NCI-H146 (cell line): ENCODE results near the gene TNFAIP8L3.

ENCODE experiments used
- DNase-seq: peaks from one replicate; lab custom pipeline; 2025; lab: John Stamatoyannopoulos, UW

TNFAIP8L3 gene

DNA sequence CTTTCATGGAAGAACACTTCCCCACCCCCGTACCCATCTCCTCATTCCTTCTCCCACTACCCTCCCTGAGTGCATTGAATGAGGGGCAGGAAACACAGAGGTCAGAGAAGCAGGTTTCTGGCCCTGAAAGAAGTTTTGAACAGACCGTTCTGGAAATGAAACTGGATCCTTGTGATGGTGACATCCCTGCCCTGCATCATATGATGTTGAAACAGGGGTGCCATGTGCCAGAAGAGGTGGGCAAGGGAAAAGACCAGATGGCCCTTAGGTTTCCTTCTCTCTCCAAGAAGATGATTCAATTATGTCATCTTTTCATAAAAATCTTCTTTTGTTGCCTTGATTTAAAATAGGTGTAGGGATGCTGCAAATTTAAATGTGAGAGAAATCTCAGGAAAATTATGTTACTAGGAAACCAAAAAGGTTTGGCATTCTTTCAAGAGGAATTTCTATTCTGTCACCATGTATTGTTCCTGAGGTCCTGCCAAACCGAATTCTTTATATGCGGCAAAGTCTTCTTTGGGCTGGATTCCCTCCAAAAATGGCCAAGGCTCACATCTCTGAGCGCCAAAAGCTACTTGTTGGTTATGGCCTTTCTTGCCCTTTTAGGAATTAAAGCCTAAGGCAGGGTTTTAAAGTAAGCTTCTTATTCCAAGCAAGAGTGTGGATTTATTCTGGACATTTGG is 19.9 kb upstream of the TNFAIP8L3 start:
- no peak for DNase-seq

DNA sequence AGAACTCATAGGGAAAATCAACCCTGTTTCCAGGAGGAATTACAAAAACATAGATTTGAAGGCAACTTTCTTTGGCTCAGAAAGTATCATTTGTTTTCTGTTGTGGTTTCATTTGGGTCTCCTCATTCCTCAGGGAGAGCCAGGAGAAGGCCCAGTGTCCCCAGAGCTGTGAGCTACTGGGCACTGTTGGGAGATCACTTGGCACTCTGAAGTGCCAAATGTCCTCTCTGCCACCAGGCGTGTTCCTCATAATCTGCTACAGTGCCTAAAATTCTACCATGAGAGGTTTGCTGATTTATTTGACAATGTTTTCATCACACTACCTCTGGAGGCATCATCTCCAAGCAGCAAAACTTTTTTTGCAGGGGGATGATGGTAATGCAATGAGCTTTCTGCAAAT is 17.4 kb upstream of the TNFAIP8L3 start:
- DNase-seq, result no peak

DNA sequence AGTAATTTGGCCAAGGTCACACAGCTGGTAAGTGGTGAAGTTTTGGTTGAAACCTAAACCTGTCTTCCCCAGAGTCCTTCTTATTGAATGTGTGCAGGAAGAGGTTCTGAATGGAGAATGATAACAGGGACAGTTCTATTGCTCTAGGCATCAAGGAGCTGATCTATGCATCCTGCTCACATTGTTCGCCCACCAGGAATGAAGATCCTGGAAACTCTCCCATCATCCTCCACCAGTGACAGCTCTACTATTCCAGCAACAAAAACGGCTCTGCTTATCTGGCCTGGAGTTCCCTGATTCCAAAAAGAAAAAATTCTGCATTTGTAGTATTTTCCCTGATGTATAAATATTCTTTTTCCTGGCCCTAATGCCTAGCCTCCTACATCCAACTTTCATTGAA is 16.4 kb upstream of the TNFAIP8L3 start:
- no peak for DNase-seq

DNA sequence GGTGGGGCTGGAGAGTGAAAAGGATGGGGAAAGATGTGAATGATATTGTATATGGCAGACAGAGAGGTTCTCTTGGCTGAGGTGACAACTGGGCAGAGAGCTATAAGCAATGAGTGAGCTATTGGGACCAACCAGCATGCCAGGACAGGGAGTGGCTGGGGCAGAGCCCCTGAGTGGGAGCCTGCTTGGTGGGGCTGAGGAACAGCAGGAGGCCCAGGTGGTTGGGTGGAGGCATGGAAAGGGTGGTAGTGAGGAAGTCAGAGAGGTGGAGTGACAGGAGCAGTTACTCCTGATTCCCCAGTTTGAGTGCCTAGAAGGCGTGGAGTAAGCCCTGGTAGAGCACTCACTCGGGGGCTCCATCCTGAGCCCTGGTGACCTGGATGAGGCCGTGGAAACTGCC is 15.5 kb upstream of the TNFAIP8L3 start:
- DNase-seq, result no peak

DNA sequence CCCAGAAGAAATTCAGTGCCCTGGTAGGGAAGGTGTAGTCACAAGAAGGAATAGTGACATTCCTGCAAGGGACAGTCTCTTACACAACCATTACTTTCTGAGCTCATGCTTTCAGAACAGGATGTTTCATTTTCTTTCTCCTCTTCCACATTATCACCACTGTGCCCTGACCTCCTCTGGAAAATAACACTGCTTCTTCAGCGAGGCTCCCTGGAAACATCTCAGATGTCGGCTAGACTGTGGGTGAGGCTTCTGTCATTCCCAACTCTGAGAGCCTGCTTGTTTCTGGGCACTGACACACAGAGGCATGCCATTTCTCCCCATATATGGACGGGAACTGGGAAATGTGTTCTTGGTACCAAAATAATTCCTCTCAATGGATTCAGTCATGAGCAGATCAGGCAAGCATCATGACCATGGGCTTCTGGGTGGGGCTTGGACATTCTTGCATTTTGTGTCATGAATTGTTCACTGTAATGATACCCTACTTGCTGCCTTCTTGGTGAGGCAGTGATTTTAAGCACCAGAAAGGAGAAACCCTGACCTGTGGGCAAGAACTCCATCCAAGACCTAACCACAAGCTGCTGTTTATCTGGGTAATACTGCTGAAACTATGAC is 14.3 kb upstream of the TNFAIP8L3 start:
- DNase-seq, result no peak

DNA sequence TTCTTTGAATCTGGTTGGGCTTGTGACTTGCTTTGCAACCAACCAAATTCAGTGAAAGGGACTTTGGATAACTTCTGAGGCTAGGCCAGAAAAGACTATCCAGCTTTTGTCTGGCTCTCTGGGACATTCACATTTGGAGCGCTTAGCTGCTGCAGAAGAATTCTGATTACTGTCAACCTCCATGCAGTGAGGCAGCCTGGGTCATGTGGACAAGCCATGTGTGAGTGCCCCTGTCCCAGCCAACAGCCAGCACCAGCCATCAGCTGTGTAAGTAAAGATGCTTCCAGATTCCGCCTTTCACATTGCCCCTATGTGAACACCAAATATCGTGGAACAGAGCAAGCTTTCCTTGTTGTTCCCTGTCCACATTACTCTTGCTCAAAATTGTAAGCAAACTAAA is 12.9 kb upstream of the TNFAIP8L3 start:
- no peak for DNase-seq

DNA sequence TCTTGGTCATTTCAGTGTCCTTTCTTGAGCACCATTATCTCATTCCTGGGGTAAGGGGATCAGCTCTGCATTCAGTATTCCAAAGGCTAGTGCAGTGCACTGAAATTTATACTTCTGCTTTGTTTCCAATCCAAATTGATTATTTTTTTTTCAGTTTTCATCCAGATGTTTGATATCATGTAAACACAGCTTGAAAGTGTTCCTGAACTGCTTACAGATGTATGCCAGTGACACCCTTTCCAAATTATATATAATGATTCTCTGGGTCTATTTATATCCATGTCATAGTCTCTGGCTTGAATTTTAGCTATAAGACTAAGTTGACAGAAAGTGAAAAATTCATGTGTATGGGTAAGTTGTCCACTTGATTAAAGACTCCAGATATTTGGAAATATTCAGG is 11.8 kb upstream of the TNFAIP8L3 start:
- DNase-seq, result no peak

DNA sequence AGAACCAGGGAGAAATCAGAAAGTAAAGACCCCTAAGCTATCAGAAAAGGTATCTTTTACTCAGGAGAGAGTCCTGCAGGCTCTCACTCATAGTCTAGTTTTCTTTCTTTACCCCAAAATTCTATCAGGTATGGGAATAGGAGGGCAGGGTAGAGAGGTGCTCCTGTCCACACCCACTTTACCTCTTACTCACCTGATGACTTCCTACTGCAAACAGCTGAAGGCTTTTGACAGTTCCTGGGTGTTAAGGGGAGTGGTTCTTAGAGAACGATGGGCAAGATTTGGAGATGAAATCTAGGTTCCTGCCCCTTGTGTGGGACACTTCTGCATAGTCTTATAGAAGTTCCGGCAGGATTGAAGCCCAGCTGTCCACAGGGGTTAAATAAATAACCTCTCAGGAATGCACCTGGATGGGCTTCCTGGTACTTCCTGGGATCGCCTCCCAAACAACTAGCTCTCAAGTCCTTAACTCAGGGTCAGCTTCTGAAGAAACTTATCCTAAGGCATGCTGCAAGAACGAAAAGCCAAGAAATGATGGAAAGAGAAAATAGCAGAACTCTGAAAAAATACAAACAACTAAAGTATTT is 10.8 kb upstream of the TNFAIP8L3 start:
- no peak for DNase-seq

DNA sequence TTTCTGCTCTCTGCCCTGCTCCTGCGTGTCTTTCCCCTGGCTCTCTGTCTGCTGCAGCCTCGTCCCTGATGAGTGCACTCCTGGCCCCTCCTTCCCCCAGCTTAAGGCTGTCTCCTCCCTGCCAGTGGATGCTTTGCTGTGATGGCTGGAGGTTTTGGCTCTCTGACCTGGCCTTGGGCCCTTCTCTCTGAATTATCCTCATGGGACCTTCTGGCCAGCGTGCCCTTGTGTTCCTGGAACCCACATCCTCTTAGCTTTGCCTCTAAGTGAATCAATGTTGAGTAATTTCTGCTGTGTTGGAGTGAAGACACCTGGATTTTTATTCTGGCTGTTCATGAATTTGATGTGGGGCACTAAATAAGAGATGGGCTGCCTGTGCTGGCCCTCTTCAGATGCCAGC is 9.8 kb upstream of the TNFAIP8L3 start:
- no peak for DNase-seq

DNA sequence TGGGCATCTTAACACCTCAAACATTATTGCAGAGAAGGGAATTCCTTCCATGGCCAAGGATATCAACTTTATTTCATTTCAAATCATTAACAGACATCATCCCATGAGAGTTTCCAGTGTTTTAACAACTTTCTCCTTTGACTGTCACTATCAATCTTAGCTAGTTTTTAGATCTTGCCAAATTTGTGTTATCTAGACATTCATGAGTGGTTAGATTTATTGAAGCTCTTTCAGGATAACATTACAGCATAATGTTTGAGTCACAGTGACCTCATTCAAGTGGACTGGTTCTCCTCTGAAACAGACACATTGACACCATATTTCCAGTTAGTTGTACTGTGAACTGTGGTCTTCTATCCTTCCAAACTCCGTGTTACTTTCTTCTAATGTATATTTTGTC is 8.6 kb upstream of the TNFAIP8L3 start:
- no peak for DNase-seq

DNA sequence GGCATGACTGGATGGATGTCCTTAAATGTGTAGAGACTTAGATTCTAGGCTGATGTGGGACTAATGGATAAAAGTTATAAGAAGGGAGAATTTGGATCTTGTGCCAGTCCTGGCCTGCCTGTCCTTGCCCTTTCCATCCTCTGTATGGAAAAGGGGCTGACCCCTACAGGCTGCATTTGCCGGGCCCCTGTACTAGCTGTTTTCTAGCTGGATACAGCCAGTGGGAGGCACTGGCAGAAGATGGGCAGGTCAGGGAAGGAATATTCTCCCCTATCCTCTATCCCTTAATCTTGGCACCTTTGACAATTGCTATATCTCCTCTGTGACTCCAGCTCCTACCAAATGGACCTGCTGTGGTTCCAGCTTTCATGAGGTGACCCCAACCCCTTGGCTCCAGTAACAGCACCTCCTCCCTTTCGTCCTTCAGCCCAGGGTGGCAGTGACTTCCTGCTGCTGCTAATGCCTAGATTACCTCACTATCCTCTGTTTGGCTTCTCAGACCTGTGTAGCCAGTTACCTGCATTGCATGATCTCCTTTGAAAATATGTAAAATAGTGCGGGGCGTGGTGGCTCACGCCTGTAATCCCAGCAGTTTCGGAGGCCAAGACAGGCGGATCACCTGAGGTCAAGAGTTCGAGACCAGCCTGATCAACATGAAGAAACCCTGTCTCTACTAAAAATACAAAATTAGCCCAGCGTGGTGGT is 6.2 kb upstream of the TNFAIP8L3 start:
- no peak for DNase-seq

DNA sequence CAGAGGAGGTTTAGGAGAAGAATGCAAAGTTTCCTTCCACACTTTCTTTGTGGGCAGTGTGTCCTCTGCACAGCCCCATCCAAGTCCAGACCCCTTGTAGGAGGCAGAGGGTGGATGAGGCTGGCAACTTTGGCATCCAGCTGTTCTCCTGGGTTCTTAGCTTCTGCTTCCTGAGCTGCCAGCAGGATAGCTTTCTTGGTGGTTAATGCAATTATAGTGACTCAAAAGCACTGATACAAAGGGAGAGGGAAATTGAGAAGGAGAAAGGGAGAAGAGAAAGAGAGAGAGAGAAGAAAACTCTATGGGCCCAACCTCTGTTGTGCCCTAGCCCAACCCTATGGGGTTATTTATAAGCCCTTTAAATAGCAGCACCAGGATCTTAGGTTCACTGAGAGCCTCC is 4.5 kb upstream of the TNFAIP8L3 start:
- no peak for DNase-seq

DNA sequence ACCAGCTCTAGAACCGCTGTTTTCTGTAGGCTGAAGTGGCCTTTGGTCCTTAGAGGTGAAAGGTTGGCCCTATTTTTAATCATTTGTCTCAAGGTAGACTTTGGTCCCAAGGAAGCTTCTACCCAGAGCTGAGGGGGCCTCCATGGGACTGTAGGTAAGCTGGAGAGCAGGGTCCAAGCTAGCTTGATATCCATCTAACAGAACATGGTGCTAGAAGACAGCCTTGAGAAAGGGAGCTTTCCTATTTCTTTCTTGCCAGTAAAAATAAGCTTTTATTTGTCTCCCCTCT is 3.6 kb upstream of the TNFAIP8L3 start:
- no peak for DNase-seq

DNA sequence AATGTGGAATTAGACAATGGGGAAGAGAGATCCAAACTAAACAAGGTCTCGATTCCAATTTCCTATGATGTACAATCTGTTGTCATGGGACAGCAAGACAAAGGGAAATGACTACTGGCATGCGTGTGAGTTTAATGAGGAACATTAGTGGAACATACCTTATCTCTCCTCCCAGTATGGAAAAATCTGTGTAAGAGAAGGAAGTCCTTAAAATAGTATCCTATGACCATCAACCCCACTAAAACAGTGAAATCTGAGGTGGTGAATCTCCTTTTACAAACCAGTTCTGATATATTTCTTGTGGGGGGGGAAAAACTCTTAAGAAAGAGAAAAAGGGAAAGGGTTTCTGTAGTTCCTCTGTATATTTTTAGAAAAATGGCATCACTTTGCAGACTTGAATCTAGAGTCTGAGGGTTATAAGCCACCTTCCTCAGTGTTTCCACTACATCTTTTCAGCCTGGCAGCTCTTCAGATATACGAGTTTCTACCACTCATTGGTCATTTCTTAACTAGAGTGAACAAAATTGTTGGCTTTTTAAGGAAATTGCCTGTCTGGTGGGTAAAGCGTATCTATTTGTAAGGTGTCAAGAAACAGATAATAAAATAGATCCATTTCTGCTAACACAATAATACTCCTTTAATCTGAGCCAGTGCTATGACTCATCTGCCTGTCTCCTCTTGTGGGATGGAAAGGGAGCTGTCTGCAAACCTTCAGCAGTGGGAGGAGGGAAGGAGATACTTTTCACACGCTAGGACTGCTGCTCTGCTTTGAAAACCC is 3.0 kb upstream of the TNFAIP8L3 start:
- no peak for DNase-seq

DNA sequence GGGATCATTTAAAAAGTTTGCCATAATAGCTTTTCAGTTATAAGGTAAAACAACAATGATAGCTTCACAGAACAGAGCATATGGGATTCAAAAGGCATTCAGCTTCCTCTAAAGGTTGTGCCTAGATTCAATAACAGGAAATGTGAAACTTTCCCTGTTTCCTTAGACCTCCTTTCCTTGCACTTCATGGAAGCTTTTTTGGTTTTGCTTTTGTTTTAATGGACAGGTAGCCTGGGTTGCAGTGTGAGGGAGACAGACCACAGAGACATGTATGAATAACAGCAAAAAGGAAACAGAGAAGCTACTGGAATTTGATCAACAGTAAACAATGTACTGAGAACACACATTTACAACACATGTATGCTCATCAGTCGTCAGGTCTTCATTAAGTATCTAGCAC is 2.3 kb upstream of the TNFAIP8L3 start:
- no peak for DNase-seq

DNA sequence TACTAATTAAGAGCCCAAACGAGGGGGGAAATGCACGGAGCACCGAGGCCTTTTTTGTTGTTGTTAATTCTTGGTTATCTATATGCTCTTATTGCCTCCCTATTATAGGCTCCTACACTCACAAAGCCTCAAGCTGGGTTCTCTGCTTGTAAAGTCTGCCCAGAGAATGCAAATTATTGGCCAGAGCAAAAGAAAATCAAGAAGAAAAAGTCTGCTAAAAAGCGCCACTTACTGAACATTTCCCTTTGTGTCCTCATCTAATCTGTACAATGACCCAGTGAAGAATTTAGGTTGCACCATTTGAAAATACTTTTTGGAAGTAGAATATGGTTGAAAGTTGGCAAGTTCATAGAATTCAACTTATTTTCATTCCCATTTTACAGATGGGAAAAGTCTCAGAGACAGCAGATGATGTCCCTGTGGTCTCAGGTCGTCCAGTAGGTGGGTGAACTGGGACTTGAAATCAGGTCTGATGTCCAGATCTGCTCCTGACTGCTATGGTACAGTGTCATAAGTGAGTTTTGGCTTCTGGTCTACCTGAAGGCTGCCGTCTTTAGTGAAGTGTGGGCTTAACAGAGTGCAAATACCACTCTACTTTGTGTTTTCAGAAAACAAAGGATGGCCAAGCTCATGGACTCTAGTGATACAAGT is 1.1 kb upstream of the TNFAIP8L3 start:
- DNase-seq, result no peak

DNA sequence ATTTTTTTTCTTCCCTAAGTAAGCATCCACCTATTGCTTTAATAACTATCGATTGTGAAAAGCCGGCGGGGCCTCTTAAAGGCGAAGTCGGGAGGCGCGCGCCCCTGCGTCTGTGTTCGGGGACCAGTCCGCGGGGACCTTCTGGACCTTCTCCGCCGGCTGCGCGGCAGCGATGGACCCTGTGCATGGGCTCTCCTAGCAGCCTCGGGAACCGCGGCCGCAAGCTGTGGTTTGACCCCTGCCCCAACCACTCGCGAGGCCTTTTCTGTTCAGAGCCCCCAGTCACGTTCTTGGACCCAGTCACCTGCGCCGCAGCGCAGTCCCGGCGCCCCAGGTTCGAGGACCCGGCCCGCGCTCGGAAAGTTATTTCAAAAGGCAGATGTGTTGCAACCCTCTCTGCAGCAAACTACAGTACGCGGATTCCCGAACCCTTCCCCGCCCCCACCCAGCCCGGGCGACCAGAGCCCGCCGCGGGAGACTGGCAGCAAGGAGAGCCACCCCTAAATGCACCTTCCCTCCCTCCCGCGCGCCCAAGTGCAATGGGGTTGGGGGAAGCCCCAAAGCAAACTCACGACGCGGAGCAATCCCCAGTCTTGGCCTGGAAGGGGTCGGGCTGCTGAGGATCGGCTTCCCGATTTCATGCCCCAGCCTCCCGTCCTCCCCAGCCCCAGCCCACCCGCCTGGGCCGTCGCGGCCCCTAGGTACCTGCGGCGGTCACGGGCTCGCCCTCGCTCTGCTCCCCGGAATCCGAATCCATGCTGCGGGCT is 684 bp downstream of the TNFAIP8L3 start:
- peak; percentile 65 for DNase-seq

DNA sequence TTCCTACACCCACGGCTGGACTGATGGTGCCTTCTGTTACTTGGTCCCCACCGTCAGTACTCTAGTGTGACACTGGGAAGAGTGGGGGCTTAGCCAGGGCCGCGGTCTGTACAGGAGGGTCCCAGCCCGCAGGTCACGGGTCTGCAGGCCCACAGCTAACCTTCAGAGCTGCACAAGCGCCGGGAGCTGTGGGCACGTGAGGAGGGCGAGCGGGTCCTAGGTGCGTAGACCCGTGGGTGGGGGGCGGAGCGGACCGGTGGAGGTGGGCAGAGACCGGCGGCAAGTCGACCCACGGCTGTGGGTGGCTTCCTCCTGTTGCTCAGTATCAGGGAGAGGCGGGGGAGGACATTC is 1.2 kb downstream of the TNFAIP8L3 start:
- DNase-seq, result no peak

DNA sequence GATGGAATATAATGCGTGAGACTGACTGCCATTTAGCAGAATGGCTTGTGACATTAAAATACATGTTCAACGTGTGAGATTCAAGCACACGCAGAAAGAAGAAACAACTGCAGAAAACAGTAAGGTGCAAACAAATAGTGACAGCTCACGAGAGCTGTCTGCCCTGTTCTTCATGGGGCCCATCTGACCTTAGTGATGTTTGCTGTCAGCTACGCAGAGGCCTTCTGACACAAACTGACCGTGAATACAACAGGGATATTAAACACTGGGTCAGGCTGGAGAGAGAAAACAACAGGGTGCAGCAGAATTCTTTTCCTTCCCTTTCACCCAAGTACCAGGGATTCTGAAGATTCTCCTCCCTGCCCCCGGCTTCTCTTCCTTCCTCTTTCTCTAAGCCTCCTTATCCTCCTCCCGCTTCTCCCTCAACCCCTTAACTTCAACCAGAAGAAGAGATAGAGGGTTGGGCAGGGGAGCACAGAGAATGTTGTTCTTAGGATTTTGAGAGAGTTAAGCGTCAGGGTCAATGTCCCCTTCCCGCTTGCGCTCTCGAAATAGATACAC is 2.1 kb downstream of the TNFAIP8L3 start:
- DNase-seq, result no peak

DNA sequence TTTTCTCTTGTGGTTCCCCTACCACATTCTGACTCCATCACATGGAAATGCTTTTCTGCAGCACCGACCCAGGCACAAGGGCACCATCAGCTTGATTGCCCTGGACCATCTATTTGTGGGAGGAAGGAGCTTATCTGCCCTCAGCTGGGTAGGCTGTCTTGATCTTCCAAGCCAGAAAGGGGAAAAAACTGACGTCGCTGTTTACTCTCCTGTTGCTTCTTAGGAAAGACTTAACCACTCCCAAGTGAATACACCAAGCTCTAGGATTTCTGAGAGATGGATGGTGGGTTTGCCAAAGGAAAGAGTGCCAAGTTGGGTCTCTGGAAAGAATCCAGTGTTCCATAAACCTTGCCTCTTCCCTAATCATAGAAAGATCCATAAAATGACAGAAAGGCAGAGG is 4.0 kb downstream of the TNFAIP8L3 start:
- DNase-seq, result no peak
